ENCODE data around the gene ESRP2. TPM values are rescaled to one million over a fixed set of nuclear protein-coding genes. Genes with fewer than 3 reads are reported as not detected.

Gene ESRP2
- total and polyA plus RNA-seq, 8 donors, result 20.1 to 45.5 (median 35.0) TPM

DNA sequence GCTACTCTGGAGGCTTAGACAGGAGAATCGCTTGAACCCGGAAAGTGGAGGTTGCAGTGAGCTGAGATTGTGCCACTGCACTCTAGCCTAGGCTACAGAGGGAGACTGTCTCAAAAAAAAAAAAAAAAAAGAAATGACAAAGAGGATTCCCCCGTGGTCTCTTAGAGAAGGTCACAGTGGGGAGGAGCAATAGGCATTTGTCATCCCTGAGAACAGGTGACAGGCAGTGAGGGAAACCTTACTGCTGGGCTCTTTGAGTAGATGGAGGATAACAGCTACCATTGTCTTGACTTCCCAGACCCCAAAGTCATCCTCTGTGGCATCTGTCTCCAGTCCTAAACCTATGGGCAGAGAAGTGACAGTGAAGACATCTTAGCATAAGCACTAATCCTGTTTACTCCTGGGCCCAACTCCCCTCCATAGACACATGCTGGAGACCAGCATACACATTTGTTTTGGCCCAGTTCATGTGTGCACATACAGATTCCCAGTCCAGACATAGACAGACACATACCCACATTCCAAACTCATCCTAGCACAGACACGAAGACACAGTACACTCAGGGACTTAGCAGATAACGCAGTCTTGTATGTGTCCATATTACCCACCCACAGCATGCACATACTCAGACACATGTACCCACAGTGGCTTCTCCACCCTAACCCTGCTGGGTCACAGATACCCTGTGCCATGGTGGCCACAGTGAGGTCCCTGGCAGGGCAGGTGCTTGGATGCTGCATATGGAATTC is 2.7 kb downstream of the ESRP2 start:
- 63 to 67% methylated on average over 5 of the region's 5 CpGs for WGBS, 2 donors

DNA sequence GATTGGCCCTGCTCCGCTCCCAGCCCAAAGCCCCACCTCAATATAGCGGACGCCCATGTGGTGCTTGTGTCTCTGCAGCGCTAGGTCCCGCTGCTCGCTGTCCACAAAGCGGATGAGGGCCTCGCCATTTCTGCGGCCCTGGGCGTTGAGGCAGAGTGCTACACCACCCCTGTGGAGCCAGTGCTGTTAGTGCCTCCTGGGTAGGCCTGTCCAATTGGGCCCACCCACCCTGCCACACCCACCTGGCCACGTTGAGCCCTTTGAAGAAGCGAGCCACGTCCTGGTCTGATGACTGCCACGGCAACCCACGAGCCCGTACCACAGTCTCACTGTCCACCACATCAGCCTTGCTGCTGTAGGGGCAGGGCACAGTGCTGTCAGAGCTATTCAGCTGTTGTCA is 3.6 kb downstream of the ESRP2 start:
- no peak overlapping the region for H3K4me3 ChIP-seq
- H3K36me3 ChIP-seq, result peaks cover 7 to 28% (median 18%) of the 10 kb centered on the region in 3 donors
- 83 to 85% methylated on average over 16 of the region's 16 CpGs for WGBS, 2 donors
- TF ChIP-seq, protein P1, sequence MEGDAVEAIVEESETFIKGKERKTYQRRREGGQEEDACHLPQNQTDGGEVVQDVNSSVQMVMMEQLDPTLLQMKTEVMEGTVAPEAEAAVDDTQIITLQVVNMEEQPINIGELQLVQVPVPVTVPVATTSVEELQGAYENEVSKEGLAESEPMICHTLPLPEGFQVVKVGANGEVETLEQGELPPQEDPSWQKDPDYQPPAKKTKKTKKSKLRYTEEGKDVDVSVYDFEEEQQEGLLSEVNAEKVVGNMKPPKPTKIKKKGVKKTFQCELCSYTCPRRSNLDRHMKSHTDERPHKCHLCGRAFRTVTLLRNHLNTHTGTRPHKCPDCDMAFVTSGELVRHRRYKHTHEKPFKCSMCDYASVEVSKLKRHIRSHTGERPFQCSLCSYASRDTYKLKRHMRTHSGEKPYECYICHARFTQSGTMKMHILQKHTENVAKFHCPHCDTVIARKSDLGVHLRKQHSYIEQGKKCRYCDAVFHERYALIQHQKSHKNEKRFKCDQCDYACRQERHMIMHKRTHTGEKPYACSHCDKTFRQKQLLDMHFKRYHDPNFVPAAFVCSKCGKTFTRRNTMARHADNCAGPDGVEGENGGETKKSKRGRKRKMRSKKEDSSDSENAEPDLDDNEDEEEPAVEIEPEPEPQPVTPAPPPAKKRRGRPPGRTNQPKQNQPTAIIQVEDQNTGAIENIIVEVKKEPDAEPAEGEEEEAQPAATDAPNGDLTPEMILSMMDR (IDR thresholded peaks at IDR 0.05), result no peak
- intact Hi-C loops (cut with DNase I), result loop anchor here in 1 of 3 donors (10.0 kb wide), 2 partner anchors 148 to 248 kb away; partner anchors contain the start of genes DPEP3 and NFATC3
- ATAC-seq, result no peak
- H3K27me3 ChIP-seq, result no peaks in the 10 kb centered on the region
- FAIRE-seq, result no peak
- H3K27ac ChIP-seq, result no peak overlapping the region
- H3K4me1 ChIP-seq, result peaks cover 27 to 40% (median 27%) of the 10 kb centered on the region in 3 donors
- peak in 2 of 6 donors; percentile 51 to 70 for DNase-seq
- no peaks in the 10 kb centered on the region for H3K9me3 ChIP-seq

More for the DNA sequence above, 2.7 kb downstream of the ESRP2 start:
- Histone ChIP-seq H3K4me1 (peaks cover 18 to 35% (median 20%) of the 10 kb centered on the region in 3 donors), H3K36me3 (peaks cover 7 to 28% (median 18%) of the 10 kb centered on the region in 3 donors), H3K27me3 (no peaks in the 10 kb centered on the region), H3K4me3 (peak overlapping the region in 2 of 4 donors; percentile 67 to 82), H3K9me3 (no peaks in the 10 kb centered on the region), H3K27ac (peak overlapping the region; percentile 35 to 99 (median 88))
- ATAC-seq (no peak), DNase-seq (no peak), FAIRE-seq (no peak)
- intact Hi-C loops (cut with DNase I), result loop anchor here in 1 of 3 donors (10.0 kb wide), 2 partner anchors 148 to 248 kb away; partner anchors contain the start of genes DPEP3 and NFATC3
- TF ChIP-seq, protein P1 (IDR thresholded peaks at IDR 0.05), result no peak

DNA sequence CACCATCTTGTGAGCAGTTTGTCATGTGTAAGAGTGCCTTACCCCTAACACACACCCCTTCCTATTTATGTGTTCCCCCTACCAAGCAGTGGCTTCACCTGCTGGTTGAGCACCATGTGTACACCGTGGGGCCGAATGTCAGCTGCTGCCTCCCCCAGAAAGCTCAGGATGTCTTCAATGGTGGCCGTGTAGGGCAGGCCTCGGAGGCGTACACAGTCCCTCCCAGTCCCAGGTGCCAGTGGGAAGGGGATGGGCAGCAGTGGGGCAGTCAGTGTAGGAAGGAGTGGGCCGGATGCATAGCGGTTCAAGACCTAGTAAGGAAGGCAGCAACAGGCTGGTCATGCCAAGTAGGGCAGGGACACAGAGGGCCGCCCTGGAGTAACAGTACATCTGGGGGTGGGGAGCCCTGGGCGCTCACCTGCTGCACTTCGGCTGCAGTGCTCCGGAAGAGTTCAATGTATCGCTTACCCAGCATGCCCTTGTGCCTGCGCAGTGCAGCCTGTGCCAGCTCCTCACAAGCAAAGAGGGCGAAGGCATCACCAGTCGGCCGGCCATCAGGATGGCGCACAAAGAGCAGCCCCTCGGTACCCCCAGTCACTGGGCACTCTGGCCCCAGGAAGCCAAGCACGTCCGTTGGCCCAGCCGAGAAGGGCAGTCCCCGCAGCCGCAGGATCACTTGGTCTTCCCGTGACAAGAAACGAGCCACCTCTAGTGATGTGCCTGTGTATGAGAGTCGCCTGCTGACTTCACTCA is 4.4 kb downstream of the ESRP2 start:
- intact Hi-C loops (cut with DNase I), result loop anchor here in 1 of 3 donors (10.0 kb wide), 2 partner anchors 147 to 247 kb away; partner anchors contain the start of genes DPEP3 and NFATC3
- peaks cover 7 to 28% (median 18%) of the 10 kb centered on the region in 3 donors for H3K36me3 ChIP-seq
- peaks cover 28 to 39% (median 29%) of the 10 kb centered on the region in 3 donors for H3K4me1 ChIP-seq
- FAIRE-seq, result no peak
- no peaks in the 10 kb centered on the region for H3K9me3 ChIP-seq
- no peak overlapping the region for H3K4me3 ChIP-seq
- H3K27me3 ChIP-seq, result no peaks in the 10 kb centered on the region
- DNase-seq, result peak in 2 of 6 donors; percentile 42 to 75
- no peak for ATAC-seq
- TF ChIP-seq, protein P1 (IDR thresholded peaks at IDR 0.05), result no peak
- no peak overlapping the region for H3K27ac ChIP-seq
- WGBS, 2 donors, result 84 to 85% methylated on average over 26 of the region's 26 CpGs

DNA sequence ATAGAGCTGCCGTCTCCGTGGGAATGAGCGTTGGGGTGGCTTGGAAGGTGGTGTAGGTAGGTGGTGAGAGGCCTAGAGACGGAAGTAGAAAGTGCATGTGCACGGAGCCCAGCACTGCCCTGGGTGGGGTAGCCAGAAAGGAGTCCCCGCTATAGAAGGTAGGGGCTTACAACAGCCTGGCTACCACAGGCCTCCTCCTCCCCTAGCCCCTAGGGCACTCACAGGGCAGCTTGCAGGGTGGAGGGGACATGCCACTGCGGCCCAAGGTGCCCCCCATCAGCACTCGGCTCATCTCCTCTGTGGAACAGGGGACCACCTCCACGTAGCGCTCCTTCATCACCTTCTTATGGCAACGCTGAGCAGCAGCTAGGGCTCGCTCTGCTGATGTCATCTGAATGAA is 5.0 kb downstream of the ESRP2 start:
- H3K4me3 ChIP-seq, result no peak overlapping the region
- intact Hi-C loops (cut with DNase I), result loop anchor here in 1 of 3 donors (10.0 kb wide), 2 partner anchors 146 to 246 kb away; partner anchors contain the start of genes DPEP3 and NFATC3
- no peak for ATAC-seq
- H3K9me3 ChIP-seq, result no peaks in the 10 kb centered on the region
- FAIRE-seq, result no peak
- DNase-seq, result peak in 1 of 6 donors; percentile 49
- TF ChIP-seq, protein P1 (IDR thresholded peaks at IDR 0.05), result no peak
- H3K27ac ChIP-seq, result no peak overlapping the region
- H3K36me3 ChIP-seq, result peaks cover 7 to 28% (median 18%) of the 10 kb centered on the region in 3 donors
- no peaks in the 10 kb centered on the region for H3K27me3 ChIP-seq
- H3K4me1 ChIP-seq, result peaks cover 27 to 36% (median 29%) of the 10 kb centered on the region in 3 donors
- 86 to 90% methylated on average over 12 of the region's 12 CpGs for WGBS, 2 donors

All from pancreas (tissue), 10 donors.